Activated naive CD4-positive, alpha-beta T cell treated with anti-CD3 and anti-CD28 coated beads, Interleukin-2, amount 50 U/mL, for 24 hours (primary cell): Measurements from ENCODE around the gene OR52B6.

Experiments used
- H3K27ac Mint-ChIP-seq: one replicate; pipeline ENCODE4 v1.8.0; 2021; ENCODE audit warnings: mild to moderate bottlenecking, mixed read lengths
- H3K27me3 Mint-ChIP-seq: one replicate; pipeline ENCODE4 v1.8.0; 2021; ENCODE audit warnings: mixed read lengths
- H3K36me3 Mint-ChIP-seq: one replicate; pipeline ENCODE4 v1.8.0; 2021; ENCODE audit warnings: mixed read lengths
- H3K4me1 Mint-ChIP-seq: one replicate; pipeline ENCODE4 v1.8.0; 2021; ENCODE audit warnings: mixed read lengths
- H3K4me3 Mint-ChIP-seq: one replicate; pipeline ENCODE4 v1.8.0; 2021; ENCODE audit warnings: mild to moderate bottlenecking, mixed read lengths
- H3K9me3 Mint-ChIP-seq: one replicate; pipeline ENCODE4 v1.8.0; 2021; ENCODE audit warnings: mixed read lengths

Gene OR52B6

GRCh38 chr11:5618807-5619206 is 38.1 kb downstream of the OR52B6 start:
- peaks cover 3% of the 10 kb centered on the region for H3K4me1 Mint-ChIP-seq
- H3K4me3 Mint-ChIP-seq, result no peak overlapping the region
- H3K9me3 Mint-ChIP-seq, result no peaks in the 10 kb centered on the region
- H3K27ac Mint-ChIP-seq, result no peak overlapping the region
- H3K36me3 Mint-ChIP-seq, result no peaks in the 10 kb centered on the region
- no peaks in the 10 kb centered on the region for H3K27me3 Mint-ChIP-seq

GRCh38 chr11:5620651-5621521 is 40.2 kb downstream of the OR52B6 start:
- Mint-ChIP-seq H3K4me3 (no peak overlapping the region), H3K27me3 (no peaks in the 10 kb centered on the region), H3K36me3 (no peaks in the 10 kb centered on the region), H3K27ac (no peak overlapping the region), H3K9me3 (no peaks in the 10 kb centered on the region), H3K4me1 (peaks cover 22% of the 10 kb centered on the region)

GRCh38 chr11:5621580-5621979 is 40.9 kb downstream of the OR52B6 start:
- no peaks in the 10 kb centered on the region for H3K9me3 Mint-ChIP-seq
- peaks cover 2% of the 10 kb centered on the region for H3K36me3 Mint-ChIP-seq
- no peak overlapping the region for H3K4me3 Mint-ChIP-seq
- peaks cover 29% of the 10 kb centered on the region for H3K4me1 Mint-ChIP-seq
- no peaks in the 10 kb centered on the region for H3K27me3 Mint-ChIP-seq
- no peak overlapping the region for H3K27ac Mint-ChIP-seq

GRCh38 chr11:5622802-5623201 is 42.1 kb downstream of the OR52B6 start:
- no peaks in the 10 kb centered on the region for H3K9me3 Mint-ChIP-seq
- peaks cover 2% of the 10 kb centered on the region for H3K36me3 Mint-ChIP-seq
- H3K27me3 Mint-ChIP-seq, result no peaks in the 10 kb centered on the region
- no peak overlapping the region for H3K27ac Mint-ChIP-seq
- H3K4me3 Mint-ChIP-seq, result peak overlapping the region; percentile 15
- peaks cover 41% of the 10 kb centered on the region for H3K4me1 Mint-ChIP-seq

GRCh38 chr11:5624489-5625279 is 44.0 kb downstream of the OR52B6 start, which contains the start of gene TRIM34:
TRIM34 (plus strand) TSS chr11:5625001; CDS start chr11:5632332, 7,331 bp downstream.
- H3K36me3 Mint-ChIP-seq, result peaks cover 9% of the 10 kb centered on the region
- H3K9me3 Mint-ChIP-seq, result no peaks in the 10 kb centered on the region
- no peaks in the 10 kb centered on the region for H3K27me3 Mint-ChIP-seq
- H3K27ac Mint-ChIP-seq, result peak within 1 kb of the TSS; percentile 96
- peaks cover 52% of the 10 kb centered on the region for H3K4me1 Mint-ChIP-seq
- H3K4me3 Mint-ChIP-seq, result peak within 1 kb of the TSS; percentile 93

- Mint-ChIP-seq H3K27me3 (no peaks in the 10 kb centered on the region), H3K9me3 (no peaks in the 10 kb centered on the region), H3K36me3 (peaks cover 11% of the 10 kb centered on the region), H3K4me3 (peak overlapping the region; percentile 93), H3K4me1 (peaks cover 53% of the 10 kb centered on the region), H3K27ac (peak overlapping the region; percentile 96)
Measured at GRCh38 chr11:5625281-5625680, 44.6 kb downstream of the OR52B6 start.

GRCh38 chr11:5626196-5626595 is 45.5 kb downstream of the OR52B6 start:
- Mint-ChIP-seq H3K36me3 (peaks cover 14% of the 10 kb centered on the region), H3K27ac (peak overlapping the region; percentile 96), H3K9me3 (no peaks in the 10 kb centered on the region), H3K27me3 (no peaks in the 10 kb centered on the region), H3K4me3 (peak overlapping the region; percentile 93), H3K4me1 (peaks cover 63% of the 10 kb centered on the region)

- no peaks in the 10 kb centered on the region for H3K27me3 Mint-ChIP-seq
- no peaks in the 10 kb centered on the region for H3K9me3 Mint-ChIP-seq
- peak overlapping the region; percentile 12 for H3K27ac Mint-ChIP-seq
- peaks cover 37% of the 10 kb centered on the region for H3K36me3 Mint-ChIP-seq
- H3K4me3 Mint-ChIP-seq, result no peak overlapping the region
- peaks cover 52% of the 10 kb centered on the region for H3K4me1 Mint-ChIP-seq
Measured at GRCh38 chr11:5631417-5631816, 50.7 kb downstream of the OR52B6 start.
